Endothelial cell (in vitro differentiated cells): ENCODE results near the gene IRF9. TPM values are rescaled to one million over a fixed set of nuclear protein-coding genes. Genes with fewer than 3 reads are reported as not detected.
A peak's percentile ranks its signal among the peaks of the same experiment; 100 is the strongest.

Experiments used
- DNase-seq: peaks from one replicate; pipeline ENCODE4 v3.0.0; 2021; ENCODE audit warnings: low spot score
- H3K27ac Mint-ChIP-seq: one replicate; pipeline ENCODE4 v1.8.0; 2021; ENCODE audit warnings: mixed read lengths, inconsistent platforms; ENCODE audit not compliant: unreplicated experiment
- H3K27me3 Mint-ChIP-seq: one replicate; pipeline ENCODE4 v1.8.0; 2021; ENCODE audit warnings: mild to moderate bottlenecking, moderate library complexity, mixed read lengths, inconsistent platforms; ENCODE audit not compliant: unreplicated experiment
- H3K36me3 Mint-ChIP-seq: one replicate; pipeline ENCODE4 v1.8.0; 2021; ENCODE audit warnings: mild to moderate bottlenecking, low read depth, mixed read lengths, inconsistent platforms; ENCODE audit not compliant: unreplicated experiment
- H3K4me1 Mint-ChIP-seq: one replicate; pipeline ENCODE4 v1.8.0; 2021; ENCODE audit warnings: mild to moderate bottlenecking, mixed read lengths, inconsistent platforms; ENCODE audit not compliant: unreplicated experiment
- H3K4me3 Mint-ChIP-seq: one replicate; pipeline ENCODE4 v1.8.0; 2021; ENCODE audit warnings: mild to moderate bottlenecking, mixed read lengths, inconsistent platforms; ENCODE audit not compliant: unreplicated experiment
- H3K9me3 Mint-ChIP-seq: one replicate; pipeline ENCODE4 v1.8.0; 2021; ENCODE audit warnings: mixed read lengths, inconsistent platforms; ENCODE audit not compliant: unreplicated experiment
- total RNA-seq: library from RNA; stranded (reverse); fragmentation: NEBNext Ultra II Directional; extraction: Animal tissue kit (Norgen Biotek cat#: 25700); gene quantifications from one replicate; pipeline ENCODE4 v1.2.1, GENCODE V29; 2021; ENCODE audit not compliant: unreplicated experiment
- TF ChIP-seq, protein P1 (sequence below): fragments of 200-600 bp; sonication (generic); IDR thresholded peaks from one replicate; pipeline ENCODE4 v1.5.0; 2021; ENCODE audit warnings: antibody characterized with exemption; ENCODE audit not compliant: unreplicated experiment

Gene IRF9
- total RNA-seq, 1 donor from 2014 or later = 25.7 TPM

DNA sequence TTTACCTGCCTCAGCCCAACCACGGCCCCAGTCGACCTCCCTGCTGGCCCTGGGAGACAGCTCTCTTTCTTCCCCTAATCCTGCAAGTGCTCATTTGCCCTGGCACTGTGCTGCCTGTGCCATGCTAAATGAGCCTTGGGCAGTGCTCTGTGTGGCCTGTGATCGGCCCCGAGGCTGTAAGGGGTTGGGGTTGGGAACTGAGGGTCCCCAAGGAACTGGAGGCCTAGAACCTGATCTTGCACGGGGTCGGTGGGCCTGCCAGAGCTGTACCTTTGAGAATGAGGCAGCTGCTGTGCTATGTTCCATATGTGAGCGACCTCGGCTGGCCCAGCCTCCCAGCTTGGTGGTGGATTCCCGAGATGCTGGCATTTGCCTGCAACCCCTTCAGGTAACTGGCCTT lies 11.0 kb upstream of the IRF9 start:
- Mint-ChIP-seq H3K27ac (no peak overlapping the region), H3K4me3 (no peak overlapping the region), H3K36me3 (peaks cover 33% of the 10 kb centered on the region)

DNA sequence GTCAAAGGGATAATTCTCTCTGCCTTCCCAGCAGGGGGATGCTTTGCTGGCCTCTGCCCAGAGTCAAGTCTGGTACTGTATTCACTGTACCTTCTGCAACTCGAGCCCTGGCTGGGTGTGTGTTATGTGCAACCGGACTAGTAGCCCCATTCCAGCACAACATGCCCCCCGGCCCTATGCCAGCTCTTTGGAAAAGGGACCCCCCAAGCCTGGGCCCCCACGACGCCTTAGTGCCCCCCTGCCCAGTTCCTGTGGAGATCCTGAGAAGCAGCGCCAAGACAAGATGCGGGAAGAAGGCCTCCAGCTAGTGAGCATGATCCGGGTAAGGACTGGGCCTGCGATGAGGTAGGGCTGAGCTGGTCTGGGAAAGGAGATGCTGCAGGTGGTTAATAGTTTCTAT lies 10.5 kb upstream of the IRF9 start:
- DNase-seq = no peak
- peaks cover 36% of the 10 kb centered on the region for H3K4me1 Mint-ChIP-seq
- TF ChIP-seq, protein P1, sequence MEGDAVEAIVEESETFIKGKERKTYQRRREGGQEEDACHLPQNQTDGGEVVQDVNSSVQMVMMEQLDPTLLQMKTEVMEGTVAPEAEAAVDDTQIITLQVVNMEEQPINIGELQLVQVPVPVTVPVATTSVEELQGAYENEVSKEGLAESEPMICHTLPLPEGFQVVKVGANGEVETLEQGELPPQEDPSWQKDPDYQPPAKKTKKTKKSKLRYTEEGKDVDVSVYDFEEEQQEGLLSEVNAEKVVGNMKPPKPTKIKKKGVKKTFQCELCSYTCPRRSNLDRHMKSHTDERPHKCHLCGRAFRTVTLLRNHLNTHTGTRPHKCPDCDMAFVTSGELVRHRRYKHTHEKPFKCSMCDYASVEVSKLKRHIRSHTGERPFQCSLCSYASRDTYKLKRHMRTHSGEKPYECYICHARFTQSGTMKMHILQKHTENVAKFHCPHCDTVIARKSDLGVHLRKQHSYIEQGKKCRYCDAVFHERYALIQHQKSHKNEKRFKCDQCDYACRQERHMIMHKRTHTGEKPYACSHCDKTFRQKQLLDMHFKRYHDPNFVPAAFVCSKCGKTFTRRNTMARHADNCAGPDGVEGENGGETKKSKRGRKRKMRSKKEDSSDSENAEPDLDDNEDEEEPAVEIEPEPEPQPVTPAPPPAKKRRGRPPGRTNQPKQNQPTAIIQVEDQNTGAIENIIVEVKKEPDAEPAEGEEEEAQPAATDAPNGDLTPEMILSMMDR = no peak
- H3K4me3 Mint-ChIP-seq = peak overlapping the region; percentile 23
- no peak overlapping the region for H3K27ac Mint-ChIP-seq
- no peaks in the 10 kb centered on the region for H3K9me3 Mint-ChIP-seq
- H3K27me3 Mint-ChIP-seq = peaks cover 18% of the 10 kb centered on the region
- H3K36me3 Mint-ChIP-seq = peaks cover 35% of the 10 kb centered on the region

More for the DNA sequence above, 11.0 kb upstream of the IRF9 start:
- peaks cover 33% of the 10 kb centered on the region for H3K4me1 Mint-ChIP-seq
- H3K9me3 Mint-ChIP-seq = no peaks in the 10 kb centered on the region
- TF ChIP-seq, protein P1 = no peak
- no peak for DNase-seq
- H3K27me3 Mint-ChIP-seq = peaks cover 18% of the 10 kb centered on the region

DNA sequence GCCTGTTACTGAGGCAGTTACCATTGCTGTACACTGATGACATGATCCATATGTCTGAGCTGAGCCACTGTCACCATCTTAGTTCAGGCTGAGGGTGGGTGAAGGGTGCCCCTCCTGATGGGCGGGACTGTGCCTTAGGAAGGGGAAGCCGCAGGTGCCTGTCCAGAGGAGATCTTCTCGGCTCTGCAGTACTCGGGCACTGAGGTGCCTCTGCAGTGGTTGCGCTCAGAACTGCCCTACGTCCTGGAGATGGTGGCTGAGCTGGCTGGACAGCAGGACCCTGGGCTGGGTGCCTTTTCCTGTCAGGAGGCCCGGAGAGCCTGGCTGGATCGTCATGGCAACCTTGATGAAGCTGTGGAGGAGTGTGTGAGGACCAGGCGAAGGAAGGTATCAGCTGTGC lies 10.1 kb upstream of the IRF9 start:
- H3K9me3 Mint-ChIP-seq = no peaks in the 10 kb centered on the region
- no peak for DNase-seq
- H3K27me3 Mint-ChIP-seq = peaks cover 14% of the 10 kb centered on the region
- no peak overlapping the region for H3K27ac Mint-ChIP-seq
- H3K36me3 Mint-ChIP-seq = peaks cover 36% of the 10 kb centered on the region
- peaks cover 36% of the 10 kb centered on the region for H3K4me1 Mint-ChIP-seq
- peak overlapping the region; percentile 37 for H3K4me3 Mint-ChIP-seq
- TF ChIP-seq, protein P1 = no peak

DNA sequence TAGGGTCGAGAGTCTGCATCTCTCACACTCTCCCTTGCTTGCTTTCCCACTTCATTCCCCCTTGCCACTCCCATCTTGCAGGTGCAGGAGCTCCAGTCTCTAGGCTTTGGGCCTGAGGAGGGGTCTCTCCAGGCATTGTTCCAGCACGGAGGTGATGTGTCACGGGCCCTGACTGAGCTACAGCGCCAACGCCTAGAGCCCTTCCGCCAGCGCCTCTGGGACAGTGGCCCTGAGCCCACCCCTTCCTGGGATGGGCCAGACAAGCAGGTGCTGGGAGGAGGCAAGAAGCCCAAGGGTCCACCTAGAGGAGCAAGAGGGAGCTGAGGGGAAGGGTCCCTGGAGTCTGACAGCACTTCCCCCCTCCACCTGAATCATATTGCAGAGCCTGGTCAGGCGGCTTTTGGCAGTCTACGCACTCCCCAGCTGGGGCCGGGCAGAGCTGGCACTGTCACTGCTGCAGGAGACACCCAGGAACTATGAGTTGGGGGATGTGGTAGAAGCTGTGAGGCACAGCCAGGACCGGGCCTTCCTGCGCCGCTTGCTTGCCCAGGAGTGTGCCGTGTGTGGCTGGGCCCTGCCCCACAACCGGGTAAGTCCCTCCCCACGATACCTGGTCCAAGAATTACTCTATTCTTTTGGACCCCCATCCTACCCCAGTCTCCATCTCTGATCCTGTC lies 9.5 kb upstream of the IRF9 start:
- peaks cover 35% of the 10 kb centered on the region for H3K36me3 Mint-ChIP-seq
- no peak for DNase-seq
- TF ChIP-seq, protein P1 = no peak
- no peaks in the 10 kb centered on the region for H3K9me3 Mint-ChIP-seq
- peaks cover 35% of the 10 kb centered on the region for H3K4me1 Mint-ChIP-seq
- H3K4me3 Mint-ChIP-seq = no peak overlapping the region
- H3K27me3 Mint-ChIP-seq = peaks cover 14% of the 10 kb centered on the region
- no peak overlapping the region for H3K27ac Mint-ChIP-seq

DNA sequence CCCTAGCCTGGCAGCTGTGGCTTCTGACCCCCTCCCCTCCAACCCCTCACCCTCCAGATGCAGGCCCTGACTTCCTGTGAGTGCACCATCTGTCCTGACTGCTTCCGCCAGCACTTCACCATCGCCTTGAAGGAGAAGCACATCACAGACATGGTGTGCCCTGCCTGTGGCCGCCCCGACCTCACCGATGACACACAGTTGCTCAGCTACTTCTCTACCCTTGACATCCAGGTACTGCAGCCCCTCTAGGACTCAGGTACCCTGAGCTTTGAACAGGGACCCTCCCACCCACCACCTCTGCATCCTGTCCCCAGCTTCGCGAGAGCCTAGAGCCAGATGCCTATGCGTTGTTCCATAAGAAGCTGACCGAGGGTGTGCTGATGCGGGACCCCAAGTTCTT lies 6.0 kb upstream of the IRF9 start:
- H3K27ac Mint-ChIP-seq = peak overlapping the region; percentile 12
- TF ChIP-seq, protein P1 = no peak
- H3K4me1 Mint-ChIP-seq = peaks cover 23% of the 10 kb centered on the region
- no peak for DNase-seq
- H3K4me3 Mint-ChIP-seq = peak overlapping the region; percentile 26
- peaks cover 45% of the 10 kb centered on the region for H3K36me3 Mint-ChIP-seq
- H3K27me3 Mint-ChIP-seq = peaks cover 9% of the 10 kb centered on the region
- no peaks in the 10 kb centered on the region for H3K9me3 Mint-ChIP-seq
